Measurements from ENCODE around the gene TDRD6.

- TF ChIP-seq CTCF (conservative IDR thresholded peaks at IDR 0.05; ENCODE audit: low read depth, low read length): no peak
- TF ChIP-seq EZH2phosphoT487 (IDR thresholded peaks at IDR 0.05; ENCODE audit: borderline replicate concordance, low read length): no peak
These were observed 35.5 kb upstream of the TDRD6 start for GRCh38 chr6:46652232-46652602.

Data from PC-3 (cell line).